NT2/D1 (cell line): ENCODE data around the gene HOMER2.

Source experiments
- YY1 ChIP-seq: IDR thresholded peaks from 2 replicates; pipeline ENCODE4 v1.6.1; 2011; ENCODE audit not compliant: insufficient read length, insufficient read depth
- ZNF274 ChIP-seq: IDR thresholded peaks from 2 replicates; pipeline ENCODE4 v1.6.1; 2011; ENCODE audit warnings: mild to moderate bottlenecking, low read depth, low read length

DNA sequence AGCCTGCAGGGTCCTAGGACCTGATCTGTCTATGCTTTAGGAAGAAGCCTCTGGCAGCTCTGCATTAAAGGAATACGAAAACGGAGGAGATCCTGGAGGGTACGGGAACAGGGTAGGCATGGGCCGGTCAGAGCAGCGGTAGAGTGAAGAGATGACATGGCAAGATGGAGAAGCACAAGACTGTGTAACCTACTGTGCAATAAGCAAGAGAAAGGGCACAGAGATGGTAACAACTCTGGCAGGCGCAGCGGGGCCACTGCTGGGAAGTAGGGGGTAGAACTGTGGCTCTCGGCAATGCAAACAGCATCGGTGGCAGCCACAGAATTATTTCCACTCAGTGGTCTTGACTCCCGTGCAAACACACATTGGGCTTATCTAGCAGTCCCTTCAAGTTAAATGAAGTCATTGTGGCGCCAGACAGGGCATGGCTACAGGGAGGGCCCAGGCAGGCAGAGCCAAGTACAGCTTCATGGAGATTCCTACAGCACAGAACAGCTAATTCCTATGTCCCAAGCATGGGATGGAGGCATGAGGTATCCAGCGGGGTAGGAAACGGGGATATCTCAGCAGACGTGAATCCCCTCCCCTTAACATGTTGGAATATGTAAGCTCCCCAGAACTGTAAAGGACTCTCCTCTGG is 114.3 kb downstream of the HOMER2 start:
- TF ChIP-seq YY1 (no peak), ZNF274 (no peak)
